NCI-H2171 (cell line): Measurements from ENCODE around the gene SMU1.
A peak's percentile ranks its signal among the peaks of the same experiment; 100 is the strongest.

Experiments
- DNase-seq: peaks from one replicate; lab custom pipeline; 2025; lab: John Stamatoyannopoulos, UW

Gene SMU1

GRCh38 chr9:33044677-33045282, 31.7 kb downstream of the SMU1 start:
- DNase-seq, result peak; percentile 12

GRCh38 chr9:33044162-33044673, 32.3 kb downstream of the SMU1 start:
- peak; percentile 65 for DNase-seq

- no peak for DNase-seq
Observed at GRCh38 chr9:33043671-33044070, 32.8 kb downstream of the SMU1 start.

DNA sequence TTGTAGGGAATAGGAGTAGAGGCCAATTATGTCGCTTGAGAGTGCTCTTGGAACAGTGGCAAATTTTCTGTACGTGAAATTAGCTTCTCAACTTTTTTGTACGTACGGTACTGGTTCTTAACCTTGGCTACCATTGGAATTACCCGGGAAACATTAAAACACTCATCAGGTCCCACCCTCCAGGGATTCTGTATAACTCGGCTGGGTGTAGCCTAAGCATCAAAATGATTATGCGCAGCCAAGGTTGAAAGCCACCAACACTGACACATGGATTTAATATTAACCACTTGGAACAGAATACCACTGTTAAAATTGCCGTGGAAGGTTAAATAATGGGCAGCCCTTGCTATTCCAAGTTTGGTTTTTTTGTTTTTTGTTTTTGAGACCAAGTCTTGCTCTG, 34.0 kb downstream of the SMU1 start:
- DNase-seq, result no peak

GRCh38 chr9:33041432-33042188, 34.9 kb downstream of the SMU1 start:
- DNase-seq, result no peak

- DNase-seq, result no peak
Observed at GRCh38 chr9:33040792-33041431, 35.6 kb downstream of the SMU1 start.

- DNase-seq, result no peak
Observed at GRCh38 chr9:33032865-33033264, 43.6 kb downstream of the SMU1 start.

DNA sequence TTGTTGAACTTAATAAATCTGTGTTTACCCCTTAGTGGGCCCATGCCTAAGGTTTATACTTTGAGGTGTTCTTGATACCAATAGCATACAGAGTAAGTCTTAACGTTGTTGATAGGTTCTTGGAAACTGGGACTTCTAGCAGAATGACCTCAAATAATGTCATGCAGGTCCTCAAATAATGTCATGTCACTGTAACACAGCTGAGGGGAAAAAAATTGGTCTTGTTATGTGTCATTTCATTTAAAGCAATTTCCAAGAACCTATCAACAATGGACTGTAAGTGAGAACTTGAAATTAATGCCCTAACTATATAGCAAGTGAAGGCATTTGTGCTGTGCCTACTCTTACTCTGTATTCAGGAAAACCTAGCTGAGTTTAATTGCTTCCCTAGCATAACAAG, 44.2 kb downstream of the SMU1 start:
- no peak for DNase-seq

GRCh38 chr9:33030285-33030684, 46.2 kb downstream of the SMU1 start:
- no peak for DNase-seq

DNA sequence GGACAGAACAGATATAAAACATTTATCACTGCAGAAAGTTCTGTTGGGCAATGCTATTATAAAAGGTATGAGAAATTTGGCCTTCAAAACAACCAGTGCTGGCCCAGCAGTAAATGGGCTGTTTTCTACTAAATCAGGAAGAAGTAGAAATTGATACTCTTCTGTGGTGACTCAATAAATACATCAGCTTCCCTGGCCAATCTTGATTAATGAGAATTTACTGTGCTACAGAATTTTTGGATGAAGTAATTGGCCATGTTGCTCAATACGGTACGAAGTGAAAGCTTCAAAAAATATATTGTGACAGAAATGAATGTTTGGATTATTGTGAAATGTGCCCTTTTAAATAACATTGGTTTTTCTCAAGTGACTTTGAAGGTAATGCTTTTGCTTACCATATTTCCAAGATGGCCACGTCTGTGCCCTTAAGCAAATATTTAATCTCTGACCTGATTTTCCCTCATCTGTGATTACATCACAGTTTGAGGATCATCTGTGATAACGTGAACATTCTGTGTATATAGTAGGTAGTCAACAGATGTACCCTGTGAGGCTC, 47.2 kb downstream of the SMU1 start:
- DNase-seq, result no peak

DNA sequence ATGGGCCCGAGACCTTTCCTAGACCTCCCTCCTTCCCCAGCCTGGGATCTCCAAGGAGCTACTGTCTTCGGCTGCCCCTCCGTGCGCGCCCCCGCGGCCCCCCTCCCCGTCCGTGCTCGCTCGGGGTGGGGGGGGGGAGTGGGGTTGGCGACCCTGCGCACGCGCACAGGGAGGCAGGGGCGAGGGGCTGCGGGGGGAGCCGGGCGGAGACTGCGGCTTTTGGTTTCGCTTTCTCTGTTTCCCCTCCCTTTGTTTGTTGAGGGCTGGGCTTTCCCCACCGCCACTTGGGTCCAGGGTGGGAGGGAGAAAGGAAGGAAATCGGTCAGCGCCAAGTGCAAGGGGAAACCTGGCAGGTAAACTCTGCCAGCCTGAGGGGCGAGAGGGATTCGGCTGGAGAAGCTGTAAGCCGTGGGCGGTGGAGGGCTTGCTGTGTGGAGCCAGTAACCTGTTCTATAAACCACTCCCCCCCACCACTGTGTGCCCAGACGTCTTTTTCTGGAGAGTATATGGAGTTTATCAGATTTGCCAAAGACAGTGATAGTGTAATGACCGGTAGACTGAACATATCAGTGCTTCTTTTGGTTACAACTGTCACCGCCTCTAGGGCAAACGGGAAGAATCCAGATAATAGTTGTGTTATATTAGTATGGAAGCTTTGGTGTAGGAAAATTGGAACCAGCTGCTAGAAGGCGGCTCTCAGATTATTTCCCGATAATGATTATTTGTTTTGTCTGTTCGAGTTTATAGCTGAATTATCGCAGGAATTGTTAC, 50.7 kb downstream of the SMU1 start:
- DNase-seq, result peak; percentile 9

DNA sequence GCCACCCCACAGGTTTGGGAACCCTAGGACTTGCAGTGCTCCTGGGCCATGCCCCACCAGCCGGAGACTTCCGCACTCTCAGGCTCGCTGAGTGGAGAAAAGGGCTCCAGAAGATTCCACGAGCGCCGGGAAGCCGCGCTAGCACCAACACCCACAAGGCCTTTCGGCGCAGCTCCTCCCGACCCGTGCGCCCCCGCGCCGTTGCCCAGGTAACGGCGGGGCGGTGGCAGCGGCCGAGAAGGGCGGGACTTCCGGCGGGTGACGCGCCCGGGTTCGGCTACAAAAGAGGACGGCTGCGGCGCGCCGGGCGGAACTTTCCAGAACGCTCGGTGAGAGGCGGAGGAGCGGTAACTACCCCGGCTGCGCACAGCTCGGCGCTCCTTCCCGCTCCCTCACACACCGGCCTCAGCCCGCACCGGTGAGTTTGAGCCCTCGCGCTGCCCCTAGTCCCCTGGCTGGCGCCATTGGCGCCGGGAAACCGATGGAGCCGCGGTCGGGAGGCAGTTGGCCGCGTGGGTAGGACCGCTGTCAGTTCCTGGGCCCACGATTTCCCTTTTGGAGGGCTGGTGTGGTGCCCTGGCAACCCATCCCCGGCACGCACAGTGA, 51.4 kb downstream of the SMU1 start, which contains the start of gene DNAJA1:
DNAJA1 (plus strand) TSS at position 308 of the 606 bp plus-strand sequence. CDS start 1,212 bp downstream, outside the sequence.
- peak; percentile 81 for DNase-seq

GRCh38 chr9:33024126-33024965, 52.1 kb downstream of the SMU1 start:
- no peak for DNase-seq

DNA sequence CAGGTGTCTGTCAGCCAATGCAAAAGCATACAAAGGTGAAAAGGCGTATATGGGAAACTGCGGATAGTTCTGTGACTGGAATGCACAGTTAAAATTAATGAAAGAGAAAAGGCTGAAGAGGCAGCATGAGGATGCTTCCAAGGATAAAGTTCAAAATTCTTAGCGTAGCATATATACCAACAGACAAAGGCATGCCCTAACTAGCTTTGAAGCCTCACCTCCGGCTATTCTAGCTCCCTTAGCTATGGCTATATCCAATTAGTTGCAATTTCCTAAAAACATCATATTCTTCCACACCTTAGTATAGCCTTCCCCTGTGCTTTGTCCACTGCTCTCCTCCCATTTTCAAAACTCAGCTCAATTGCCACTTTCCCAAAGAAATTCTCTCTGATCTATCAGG, 52.8 kb downstream of the SMU1 start:
- DNase-seq, result no peak

- no peak for DNase-seq
Observed at GRCh38 chr9:33022755-33023154, 53.7 kb downstream of the SMU1 start.

GRCh38 chr9:33022303-33022702, 54.2 kb downstream of the SMU1 start:
- DNase-seq, result no peak

DNA sequence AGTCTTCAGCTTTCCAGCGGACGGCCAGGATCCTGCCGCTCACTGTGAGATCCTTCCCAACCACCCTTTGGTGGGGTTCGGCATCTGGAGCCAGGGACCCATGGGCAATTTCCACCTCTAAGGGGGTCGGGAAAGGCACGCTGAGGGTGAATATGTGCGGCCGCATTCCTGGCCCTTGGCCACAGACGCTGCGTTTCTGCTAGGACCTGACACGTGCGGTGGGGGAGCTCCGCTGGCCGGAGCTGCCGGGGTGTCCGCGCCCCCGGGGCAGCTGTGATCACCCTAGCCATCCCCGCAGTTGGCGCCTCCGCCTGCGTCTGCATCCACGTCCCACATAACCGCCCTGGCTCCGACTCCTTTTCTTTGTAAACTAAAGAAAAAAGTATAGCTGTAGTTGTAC, 56.7 kb downstream of the SMU1 start:
- no peak for DNase-seq

GRCh38 chr9:33017283-33018041, 59.0 kb downstream of the SMU1 start:
- no peak for DNase-seq

DNA sequence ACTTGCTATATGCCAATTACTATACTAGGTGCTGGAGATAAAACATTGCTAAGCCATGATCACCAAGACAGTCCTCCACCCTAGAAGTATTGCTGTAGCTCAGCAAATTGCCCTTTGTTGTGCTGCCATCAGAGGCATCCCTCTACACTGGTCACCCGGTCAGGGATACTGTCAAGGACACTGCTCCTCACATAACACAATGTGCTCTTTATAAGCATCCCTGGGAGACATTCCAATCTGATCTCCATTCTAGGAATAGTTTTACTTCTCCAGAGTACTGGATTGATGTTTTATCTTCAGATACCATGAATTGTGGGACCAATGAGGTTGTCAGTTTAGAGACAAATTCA, 61.8 kb downstream of the SMU1 start:
- DNase-seq, result no peak
